NCI-H1694 (cell line): ENCODE data around the gene CPNE4.

Experiments used
- DNase-seq: peaks from one replicate; lab custom pipeline; 2025; lab: John Stamatoyannopoulos, UW

The CPNE4 gene

GRCh38 chr3:131591394-131592014 is 443.3 kb downstream of the CPNE4 start:
- DNase-seq: no peak

GRCh38 chr3:131586277-131586676 is 448.5 kb downstream of the CPNE4 start:
- DNase-seq: no peak

- no peak for DNase-seq
Measured at GRCh38 chr3:131582438-131582837, 452.4 kb downstream of the CPNE4 start.

- DNase-seq: no peak
Measured at GRCh38 chr3:131568460-131568859, 466.4 kb downstream of the CPNE4 start.

- no peak for DNase-seq
Measured at GRCh38 chr3:131564812-131565211, 470.0 kb downstream of the CPNE4 start.

- DNase-seq: no peak
Measured at GRCh38 chr3:131561511-131561910, 473.3 kb downstream of the CPNE4 start.

GRCh38 chr3:131560795-131561194 is 474.0 kb downstream of the CPNE4 start:
- DNase-seq: no peak

- no peak for DNase-seq
Measured at GRCh38 chr3:131555456-131555855, 479.4 kb downstream of the CPNE4 start.

GRCh38 chr3:131553495-131554247 is 481.1 kb downstream of the CPNE4 start:
- DNase-seq: no peak

GRCh38 chr3:131551761-131552160 is 483.1 kb downstream of the CPNE4 start:
- no peak for DNase-seq

- DNase-seq: no peak
Measured at GRCh38 chr3:131550562-131551465, 484.0 kb downstream of the CPNE4 start.

- no peak for DNase-seq
Measured at GRCh38 chr3:131549340-131549739, 485.5 kb downstream of the CPNE4 start.

GRCh38 chr3:131547585-131547984 is 487.2 kb downstream of the CPNE4 start:
- no peak for DNase-seq

- DNase-seq: no peak
Measured at GRCh38 chr3:131546441-131546840, 488.4 kb downstream of the CPNE4 start.

- no peak for DNase-seq
Measured at GRCh38 chr3:131544557-131544956, 490.3 kb downstream of the CPNE4 start.

- DNase-seq: no peak
Measured at GRCh38 chr3:131543714-131544113, 491.1 kb downstream of the CPNE4 start.

- DNase-seq: no peak
Measured at GRCh38 chr3:131541288-131541687, 493.5 kb downstream of the CPNE4 start.

GRCh38 chr3:131540821-131541220 is 494.0 kb downstream of the CPNE4 start:
- no peak for DNase-seq

- no peak for DNase-seq
Measured at GRCh38 chr3:131540143-131540542, 494.7 kb downstream of the CPNE4 start.

GRCh38 chr3:131538968-131539367 is 495.8 kb downstream of the CPNE4 start:
- DNase-seq: no peak

GRCh38 chr3:131537531-131537930 is 497.3 kb downstream of the CPNE4 start:
- no peak for DNase-seq

- no peak for DNase-seq
Measured at GRCh38 chr3:131535596-131535995, 499.2 kb downstream of the CPNE4 start.

- DNase-seq: no peak
Measured at GRCh38 chr3:131535131-131535530, 499.7 kb downstream of the CPNE4 start.
